ENCODE measurements around the gene PRKCA.

DNA sequence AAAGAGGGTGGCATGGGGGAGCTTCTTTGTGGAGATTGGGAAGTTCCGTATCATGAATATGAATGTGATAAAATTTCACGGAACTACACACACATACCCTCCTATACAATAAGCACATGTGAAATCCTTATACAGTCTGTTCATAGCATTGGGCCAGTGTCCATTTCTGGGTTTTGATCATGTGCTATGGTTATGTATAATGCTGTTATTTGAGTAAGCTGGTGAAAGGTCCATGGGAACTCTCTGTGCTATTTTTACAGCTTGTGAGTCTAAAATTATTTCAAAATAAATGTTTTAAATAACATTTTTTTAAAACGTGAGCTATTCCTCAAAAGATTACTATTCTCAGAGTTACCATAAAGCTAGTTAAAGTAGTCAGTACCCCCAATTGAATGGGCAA lies 327.3 kb downstream of the PRKCA start:
- TF ChIP-seq POLR2A (IDR thresholded peaks at IDR 0.05) = no peak
- TF ChIP-seq, protein P1, sequence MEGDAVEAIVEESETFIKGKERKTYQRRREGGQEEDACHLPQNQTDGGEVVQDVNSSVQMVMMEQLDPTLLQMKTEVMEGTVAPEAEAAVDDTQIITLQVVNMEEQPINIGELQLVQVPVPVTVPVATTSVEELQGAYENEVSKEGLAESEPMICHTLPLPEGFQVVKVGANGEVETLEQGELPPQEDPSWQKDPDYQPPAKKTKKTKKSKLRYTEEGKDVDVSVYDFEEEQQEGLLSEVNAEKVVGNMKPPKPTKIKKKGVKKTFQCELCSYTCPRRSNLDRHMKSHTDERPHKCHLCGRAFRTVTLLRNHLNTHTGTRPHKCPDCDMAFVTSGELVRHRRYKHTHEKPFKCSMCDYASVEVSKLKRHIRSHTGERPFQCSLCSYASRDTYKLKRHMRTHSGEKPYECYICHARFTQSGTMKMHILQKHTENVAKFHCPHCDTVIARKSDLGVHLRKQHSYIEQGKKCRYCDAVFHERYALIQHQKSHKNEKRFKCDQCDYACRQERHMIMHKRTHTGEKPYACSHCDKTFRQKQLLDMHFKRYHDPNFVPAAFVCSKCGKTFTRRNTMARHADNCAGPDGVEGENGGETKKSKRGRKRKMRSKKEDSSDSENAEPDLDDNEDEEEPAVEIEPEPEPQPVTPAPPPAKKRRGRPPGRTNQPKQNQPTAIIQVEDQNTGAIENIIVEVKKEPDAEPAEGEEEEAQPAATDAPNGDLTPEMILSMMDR (IDR thresholded peaks at IDR 0.05) = no peak
